Measurements from ENCODE around the gene HOXC6. TPM values are rescaled to one million over a fixed set of nuclear protein-coding genes. Genes with fewer than 3 reads are reported as not detected.
A peak's percentile ranks its signal among the peaks of the same experiment; 100 is the strongest.

HOXC6 gene
- total RNA-seq, 2 experiments from 2014 or later = not detected

GRCh38 chr12:53985692-53985993 lies 42.6 kb upstream of the HOXC6 start:
- Mint-ChIP-seq H3K4me1 (peaks cover 35% of the 10 kb centered on the region), H3K27ac (no peak overlapping the region), H3K36me3 (ENCODE audit: low read depth) (peaks cover 4% of the 10 kb centered on the region), H3K9me3 (no peaks in the 10 kb centered on the region), H3K4me3 (peak overlapping the region; percentile 15), H3K27me3 (peaks cover 94% of the 10 kb centered on the region)
- ChIA-PET CTCF (interaction anchor here (0.7 to 4.3 kb wide), 8 partner anchors 15 to 215 kb away, joined by 3 to 25 read pairs (median 6); partner anchors contain the start of genes HOXC8 and HOXC9), POLR2A (interaction anchor here (0.5 kb wide), 1 partner anchor 68 kb away, joined by 3 read pairs; no protein-coding TSS in a partner anchor)
- DNase-seq = no peak

GRCh38 chr12:53985994-53986685 lies 42.1 kb upstream of the HOXC6 start:
- ChIA-PET CTCF (interaction anchor here (1.2 to 4.3 kb wide), 7 partner anchors 14 to 215 kb away, joined by 5 to 25 read pairs (median 7); partner anchors contain the start of genes HOXC8 and HOXC9), POLR2A (interaction anchor here (1.1 to 1.8 kb wide), 2 partner anchors 14 to 27 kb away, joined by 4 to 5 read pairs; partner anchors contain the start of gene HOXC9)
- Mint-ChIP-seq H3K27ac (no peak overlapping the region), H3K9me3 (no peaks in the 10 kb centered on the region), H3K36me3 (ENCODE audit: low read depth) (peaks cover 4% of the 10 kb centered on the region), H3K4me1 (peaks cover 35% of the 10 kb centered on the region), H3K4me3 (no peak overlapping the region), H3K27me3 (peaks cover 94% of the 10 kb centered on the region)
- DNase-seq = no peak

GRCh38 chr12:53986686-53987483 lies 41.4 kb upstream of the HOXC6 start:
- Mint-ChIP-seq H3K36me3 (ENCODE audit: low read depth) (peaks cover 4% of the 10 kb centered on the region), H3K4me1 (peaks cover 35% of the 10 kb centered on the region), H3K9me3 (no peaks in the 10 kb centered on the region), H3K27me3 (peaks cover 93% of the 10 kb centered on the region), H3K4me3 (no peak overlapping the region), H3K27ac (no peak overlapping the region)
- DNase-seq = no peak
- ChIA-PET POLR2A (interaction anchor here (1.1 to 1.8 kb wide), 2 partner anchors 14 to 28 kb away, joined by 4 to 5 read pairs; partner anchors contain the start of gene HOXC9), CTCF (interaction anchor here (1.5 to 4.3 kb wide), 4 partner anchors 19 to 227 kb away, joined by 4 to 25 read pairs (median 10); no protein-coding TSS in a partner anchor)

GRCh38 chr12:53987787-53988230 lies 40.4 kb upstream of the HOXC6 start:
- H3K9me3 Mint-ChIP-seq = no peaks in the 10 kb centered on the region
- peaks cover 4% of the 10 kb centered on the region for H3K36me3 Mint-ChIP-seq (ENCODE audit: low read depth)
- ChIA-PET CTCF (interaction anchor here (0.6 to 4.3 kb wide), 11 partner anchors 16 to 241 kb away, joined by 3 to 25 read pairs (median 4); partner anchors contain the start of gene HOXC5), POLR2A (interaction anchor here (0.9 to 1.8 kb wide), 2 partner anchors 10 to 13 kb away, joined by 3 to 5 read pairs; partner anchors contain the start of gene HOXC9)
- no peak overlapping the region for H3K27ac Mint-ChIP-seq
- no peak for DNase-seq
- H3K27me3 Mint-ChIP-seq = peaks cover 93% of the 10 kb centered on the region
- peaks cover 35% of the 10 kb centered on the region for H3K4me1 Mint-ChIP-seq
- H3K4me3 Mint-ChIP-seq = no peak overlapping the region

GRCh38 chr12:53988541-53989226 lies 39.6 kb upstream of the HOXC6 start:
- Mint-ChIP-seq H3K36me3 (ENCODE audit: low read depth) (peaks cover 4% of the 10 kb centered on the region), H3K27me3 (peaks cover 93% of the 10 kb centered on the region), H3K9me3 (no peaks in the 10 kb centered on the region), H3K4me3 (no peak overlapping the region), H3K4me1 (peaks cover 35% of the 10 kb centered on the region), H3K27ac (no peak overlapping the region)
- no peak for DNase-seq
- ChIA-PET POLR2A (interaction anchor here (0.9 to 1.2 kb wide), 2 partner anchors 9 to 226 kb away, joined by 3 to 4 read pairs; no protein-coding TSS in a partner anchor), CTCF (interaction anchor here (1.0 to 3.1 kb wide), 9 partner anchors 15 to 242 kb away, joined by 3 to 14 read pairs (median 4); partner anchors contain the start of gene HOXC5)

- POLR2A ChIA-PET = interaction anchor here (1.2 kb wide), 1 partner anchor 226 kb away, joined by 4 read pairs; no protein-coding TSS in a partner anchor
- Mint-ChIP-seq H3K4me1 (peaks cover 37% of the 10 kb centered on the region), H3K27ac (no peak overlapping the region), H3K4me3 (peak overlapping the region; percentile 18), H3K36me3 (ENCODE audit: low read depth) (peaks cover 4% of the 10 kb centered on the region), H3K27me3 (peaks cover 96% of the 10 kb centered on the region), H3K9me3 (no peaks in the 10 kb centered on the region)
- CTCF ChIA-PET = interaction anchor here (1.0 to 3.1 kb wide), 5 partner anchors 15 to 243 kb away, joined by 3 to 14 read pairs (median 4); no protein-coding TSS in a partner anchor
- DNase-seq = peak; percentile 38
These were observed 38.8 kb upstream of the HOXC6 start for GRCh38 chr12:53989227-53990113.

GRCh38 chr12:53990311-53991076 lies 37.7 kb upstream of the HOXC6 start:
- Mint-ChIP-seq H3K9me3 (no peaks in the 10 kb centered on the region), H3K4me1 (peaks cover 37% of the 10 kb centered on the region), H3K27ac (no peak overlapping the region), H3K27me3 (peaks cover 95% of the 10 kb centered on the region), H3K36me3 (ENCODE audit: low read depth) (no peaks in the 10 kb centered on the region), H3K4me3 (no peak overlapping the region)
- ChIA-PET POLR2A (interaction anchor here (1.1 kb wide), 1 partner anchor 27 kb away, joined by 3 read pairs; no protein-coding TSS in a partner anchor), CTCF (interaction anchor here (1.2 to 1.7 kb wide), 3 partner anchors 15 to 212 kb away, joined by 3 to 5 read pairs (median 4); partner anchors contain the start of gene HOXC5)
- DNase-seq = no peak

- H3K27me3 Mint-ChIP-seq = peaks cover 97% of the 10 kb centered on the region
- no peaks in the 10 kb centered on the region for H3K9me3 Mint-ChIP-seq
- H3K4me3 Mint-ChIP-seq = no peak overlapping the region
- ChIA-PET CTCF (interaction anchor here (1.2 to 1.7 kb wide), 4 partner anchors 15 to 211 kb away, joined by 3 to 5 read pairs (median 4); partner anchors contain the start of gene HOXC5), POLR2A (interaction anchor here (1.1 kb wide), 1 partner anchor 27 kb away, joined by 3 read pairs; no protein-coding TSS in a partner anchor)
- H3K36me3 Mint-ChIP-seq (ENCODE audit: low read depth) = no peaks in the 10 kb centered on the region
- no peak overlapping the region for H3K27ac Mint-ChIP-seq
- H3K4me1 Mint-ChIP-seq = peaks cover 39% of the 10 kb centered on the region
- DNase-seq = no peak
These were observed 37.2 kb upstream of the HOXC6 start for GRCh38 chr12:53991077-53991460.

- Mint-ChIP-seq H3K4me1 (peaks cover 37% of the 10 kb centered on the region), H3K9me3 (no peaks in the 10 kb centered on the region), H3K27ac (no peak overlapping the region), H3K4me3 (no peak overlapping the region), H3K36me3 (ENCODE audit: low read depth) (no peaks in the 10 kb centered on the region), H3K27me3 (peaks cover 97% of the 10 kb centered on the region)
- no peak for DNase-seq
- ChIA-PET POLR2A (no interaction called here), CTCF (interaction anchor here (1.2 to 1.7 kb wide), 2 partner anchors 40 to 195 kb away, joined by 3 to 5 read pairs; partner anchors contain the start of gene HOXC5)
These were observed 35.8 kb upstream of the HOXC6 start for GRCh38 chr12:53992377-53992889.

GRCh38 chr12:53993162-53994008 lies 34.9 kb upstream of the HOXC6 start:
- H3K27ac Mint-ChIP-seq = no peak overlapping the region
- peaks cover 37% of the 10 kb centered on the region for H3K4me1 Mint-ChIP-seq
- no peaks in the 10 kb centered on the region for H3K9me3 Mint-ChIP-seq
- DNase-seq = no peak
- POLR2A ChIA-PET = interaction anchor here (0.8 kb wide), 1 partner anchor 221 kb away, joined by 4 read pairs; no protein-coding TSS in a partner anchor
- CTCF ChIA-PET = interaction anchor here (1.0 kb wide), 1 partner anchor 199 kb away, joined by 6 read pairs; no protein-coding TSS in a partner anchor
- peaks cover 97% of the 10 kb centered on the region for H3K27me3 Mint-ChIP-seq
- no peaks in the 10 kb centered on the region for H3K36me3 Mint-ChIP-seq (ENCODE audit: low read depth)
- H3K4me3 Mint-ChIP-seq = no peak overlapping the region
